Hematopoietic multipotent progenitor cell treated with erythropoietin and hydrocortisone succinate and interleukin-3 and kit ligand, for 17 days (in vitro differentiated cells): Measurements from ENCODE around the gene CYB5RL.
"Not testable (repeated sequence)": the region's sequence is repeated elsewhere in the genome, so short reads cannot be mapped to it uniquely, and the experiment has no call there.

Experiments used
- DNase-seq: peaks from one replicate; pipeline ENCODE4 v3.0.0-alpha.2; 2015; ENCODE audit warnings: low spot score

CYB5RL gene

GRCh38 chr1:54186056-54186455 is 13.8 kb downstream of the CYB5RL start:
- no peak for DNase-seq

- DNase-seq, result no peak
Observed at GRCh38 chr1:54180701-54181360, 19.0 kb downstream of the CYB5RL start.

GRCh38 chr1:54178296-54179070 is 21.3 kb downstream of the CYB5RL start:
- no peak for DNase-seq

GRCh38 chr1:54177726-54178125 is 22.1 kb downstream of the CYB5RL start:
- no peak for DNase-seq

GRCh38 chr1:54176621-54177327 is 23.1 kb downstream of the CYB5RL start:
- DNase-seq, result no peak

- no peak for DNase-seq
Observed at GRCh38 chr1:54174106-54174505, 25.7 kb downstream of the CYB5RL start.

- no peak for DNase-seq
Observed at GRCh38 chr1:54173681-54174080, 26.1 kb downstream of the CYB5RL start.

- no peak for DNase-seq
Observed at GRCh38 chr1:54172614-54173599, 26.9 kb downstream of the CYB5RL start.

- DNase-seq, result no peak
Observed at GRCh38 chr1:54171606-54172005, 28.2 kb downstream of the CYB5RL start.

- DNase-seq, result no peak
Observed at GRCh38 chr1:54171016-54171415, 28.8 kb downstream of the CYB5RL start.

- no peak for DNase-seq
Observed at GRCh38 chr1:54169068-54169467, 30.8 kb downstream of the CYB5RL start.

GRCh38 chr1:54168206-54168965 is 31.4 kb downstream of the CYB5RL start:
- DNase-seq, result no peak

- no peak for DNase-seq
Observed at GRCh38 chr1:54167422-54168139, 32.2 kb downstream of the CYB5RL start.

GRCh38 chr1:54166357-54166756 is 33.5 kb downstream of the CYB5RL start:
- not testable (repeated sequence) for DNase-seq

- no peak for DNase-seq
Observed at GRCh38 chr1:54165146-54165545, 34.7 kb downstream of the CYB5RL start.

- DNase-seq, result no peak
Observed at GRCh38 chr1:54163573-54163972, 36.3 kb downstream of the CYB5RL start.

GRCh38 chr1:54163051-54163450 is 36.8 kb downstream of the CYB5RL start:
- DNase-seq, result no peak

GRCh38 chr1:54161495-54162168 is 38.2 kb downstream of the CYB5RL start:
- no peak for DNase-seq

GRCh38 chr1:54160351-54160750 is 39.5 kb downstream of the CYB5RL start:
- DNase-seq, result no peak
